ENCODE results near the gene FARS2.

The FARS2 gene

DNA sequence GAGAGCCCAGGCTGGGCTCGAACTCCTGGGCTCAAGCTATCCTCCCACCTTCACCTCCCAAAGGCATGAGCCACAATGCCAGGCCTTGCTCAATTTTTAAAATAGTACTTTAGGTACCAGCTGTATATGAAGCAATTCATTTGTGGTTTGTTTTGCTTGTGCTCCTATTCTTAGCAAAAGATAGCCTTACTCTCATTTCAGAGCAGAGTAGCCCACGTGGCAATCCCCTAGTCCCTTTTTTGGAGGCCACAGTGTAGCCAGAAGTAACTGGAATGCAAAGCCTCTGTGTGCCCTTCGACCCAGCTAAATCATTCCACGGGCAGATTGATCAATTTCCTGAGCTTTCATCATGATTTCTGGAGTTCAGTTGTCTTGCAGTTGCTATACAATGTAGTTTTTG lies 373.2 kb downstream of the FARS2 start:
- H3K4me3 ChIP-seq (ENCODE audit: low read depth, low read length): no peak overlapping the region
- TF ChIP-seq, protein P1, sequence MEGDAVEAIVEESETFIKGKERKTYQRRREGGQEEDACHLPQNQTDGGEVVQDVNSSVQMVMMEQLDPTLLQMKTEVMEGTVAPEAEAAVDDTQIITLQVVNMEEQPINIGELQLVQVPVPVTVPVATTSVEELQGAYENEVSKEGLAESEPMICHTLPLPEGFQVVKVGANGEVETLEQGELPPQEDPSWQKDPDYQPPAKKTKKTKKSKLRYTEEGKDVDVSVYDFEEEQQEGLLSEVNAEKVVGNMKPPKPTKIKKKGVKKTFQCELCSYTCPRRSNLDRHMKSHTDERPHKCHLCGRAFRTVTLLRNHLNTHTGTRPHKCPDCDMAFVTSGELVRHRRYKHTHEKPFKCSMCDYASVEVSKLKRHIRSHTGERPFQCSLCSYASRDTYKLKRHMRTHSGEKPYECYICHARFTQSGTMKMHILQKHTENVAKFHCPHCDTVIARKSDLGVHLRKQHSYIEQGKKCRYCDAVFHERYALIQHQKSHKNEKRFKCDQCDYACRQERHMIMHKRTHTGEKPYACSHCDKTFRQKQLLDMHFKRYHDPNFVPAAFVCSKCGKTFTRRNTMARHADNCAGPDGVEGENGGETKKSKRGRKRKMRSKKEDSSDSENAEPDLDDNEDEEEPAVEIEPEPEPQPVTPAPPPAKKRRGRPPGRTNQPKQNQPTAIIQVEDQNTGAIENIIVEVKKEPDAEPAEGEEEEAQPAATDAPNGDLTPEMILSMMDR (IDR thresholded peaks at IDR 0.05; ENCODE audit: low read depth, low read length): no peak

DNA sequence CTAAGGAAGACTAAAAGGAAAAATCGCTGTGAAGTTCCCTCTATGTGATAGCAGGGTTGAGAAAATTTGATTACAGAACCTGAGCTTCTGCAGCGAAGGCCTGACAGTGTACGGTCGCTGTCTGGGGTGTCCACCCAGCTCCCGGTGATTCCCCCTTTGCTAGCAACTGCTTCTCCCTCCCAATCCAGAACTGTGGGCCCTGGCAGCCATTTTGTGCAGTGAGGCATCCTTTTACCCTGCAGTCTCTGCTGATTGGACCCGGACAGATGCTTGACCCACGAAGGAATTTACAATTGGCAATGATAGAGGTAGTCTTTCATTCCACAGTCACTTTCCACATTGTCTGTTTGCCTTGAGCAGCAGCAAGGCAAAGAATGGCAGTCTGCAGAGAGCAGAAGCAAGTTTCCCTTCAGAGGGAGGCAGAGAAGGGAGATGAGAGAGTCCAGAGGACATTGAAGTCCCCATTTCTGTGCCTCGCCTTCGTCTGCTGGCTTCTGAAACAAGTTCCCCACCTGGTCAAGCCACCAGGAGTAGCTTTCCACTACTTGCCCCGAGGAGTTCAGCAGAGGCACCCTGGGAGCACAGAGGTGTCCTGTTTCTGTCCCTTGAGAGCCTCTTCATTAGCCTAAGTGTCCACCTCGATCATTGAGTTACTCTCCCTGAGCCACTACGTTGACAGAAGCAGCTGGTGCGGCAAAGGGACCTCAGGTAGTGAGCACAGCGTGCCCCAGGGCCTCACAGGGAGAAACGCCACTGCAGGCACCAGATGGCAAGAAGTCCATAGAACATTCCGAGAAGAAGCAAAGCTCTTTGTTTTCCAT lies 375.1 kb downstream of the FARS2 start:
- no peak overlapping the region for H3K4me3 ChIP-seq (ENCODE audit: low read depth, low read length)
- TF ChIP-seq, protein P1 (IDR thresholded peaks at IDR 0.05; ENCODE audit: low read depth, low read length): no peak

DNA sequence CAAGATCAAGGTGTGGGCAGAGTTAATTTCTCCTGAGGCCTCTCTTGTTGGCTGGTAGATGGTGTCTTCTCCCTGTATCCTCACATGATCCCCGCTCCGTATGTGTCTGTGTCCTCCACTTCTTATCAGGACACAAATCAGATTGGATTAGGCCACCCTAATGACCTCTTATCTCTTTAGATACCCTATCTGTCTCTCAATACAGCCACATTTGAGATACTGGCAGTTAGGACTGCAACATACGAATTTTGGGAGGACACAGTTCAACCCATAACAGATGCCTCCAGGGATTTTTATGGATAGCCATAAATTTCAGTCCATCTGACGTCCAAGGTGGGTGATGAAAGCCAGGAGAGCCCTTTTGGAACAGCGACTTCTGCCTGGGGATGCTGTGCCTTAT lies 376.4 kb downstream of the FARS2 start:
- no peak overlapping the region for H3K4me3 ChIP-seq (ENCODE audit: low read depth, low read length)
- TF ChIP-seq, protein P1 (IDR thresholded peaks at IDR 0.05; ENCODE audit: low read depth, low read length): no peak

DNA sequence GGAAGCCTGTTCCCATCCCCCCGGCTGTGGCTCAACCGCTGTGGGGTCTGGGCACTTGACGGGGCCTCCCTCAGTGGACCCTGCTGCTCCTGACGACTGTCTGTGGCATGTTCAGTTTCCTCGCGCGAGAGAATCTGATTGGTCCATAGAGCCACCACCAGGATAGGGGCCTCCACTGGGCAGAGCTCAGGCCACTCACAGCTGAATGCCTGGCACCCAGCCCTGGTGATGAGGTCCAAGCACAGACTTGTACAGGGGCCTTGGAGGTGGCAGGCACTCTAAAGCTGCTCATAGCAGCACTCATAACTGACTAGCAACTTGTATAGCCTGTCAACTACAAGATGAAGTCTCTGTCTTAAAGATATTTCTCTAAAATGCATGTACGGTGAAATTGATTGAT lies 377.4 kb downstream of the FARS2 start:
- H3K4me3 ChIP-seq (ENCODE audit: low read depth, low read length): no peak overlapping the region
- TF ChIP-seq, protein P1 (IDR thresholded peaks at IDR 0.05; ENCODE audit: low read depth, low read length): no peak

DNA sequence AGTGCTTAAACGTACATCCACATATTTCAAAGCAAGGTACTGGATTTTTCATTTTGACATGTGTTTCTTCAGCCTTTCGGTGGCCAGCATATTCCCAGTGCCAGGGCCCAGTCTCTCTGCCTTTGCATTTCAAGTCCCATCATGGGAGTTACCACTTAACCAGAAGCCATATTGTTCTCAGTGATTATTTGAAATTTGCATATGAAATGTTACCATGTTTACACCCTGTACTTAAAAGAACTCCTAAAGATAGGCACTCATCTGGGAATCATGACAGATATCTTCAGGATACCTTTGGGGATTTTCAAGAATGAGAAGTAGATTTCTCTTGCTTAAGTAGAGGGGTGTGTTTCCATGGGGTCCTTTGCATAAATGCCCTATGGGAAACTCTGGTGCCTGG lies 377.9 kb downstream of the FARS2 start:
- TF ChIP-seq, protein P1 (IDR thresholded peaks at IDR 0.05; ENCODE audit: low read depth, low read length): no peak
- no peak overlapping the region for H3K4me3 ChIP-seq (ENCODE audit: low read depth, low read length)

DNA sequence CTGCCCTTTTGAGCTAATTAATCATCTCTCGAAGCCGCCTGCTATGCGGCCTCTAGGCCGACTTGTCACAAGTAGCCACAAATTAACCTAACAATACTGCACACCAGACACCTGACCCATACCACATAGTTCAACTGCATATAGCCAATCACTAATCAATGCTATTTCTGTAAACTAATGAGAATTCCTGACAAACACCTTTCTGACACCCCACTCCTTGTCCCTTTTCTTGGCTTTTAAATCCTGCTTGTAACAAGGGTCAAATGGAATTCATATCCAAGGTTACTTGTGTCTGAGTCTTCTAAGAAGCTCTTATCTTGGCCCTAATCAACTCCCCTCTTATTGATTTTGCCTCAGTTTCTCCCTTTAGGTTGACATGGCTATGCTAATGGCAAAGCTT lies 379.3 kb downstream of the FARS2 start:
- TF ChIP-seq, protein P1 (IDR thresholded peaks at IDR 0.05; ENCODE audit: low read depth, low read length): no peak
- H3K4me3 ChIP-seq (ENCODE audit: low read depth, low read length): no peak overlapping the region

DNA sequence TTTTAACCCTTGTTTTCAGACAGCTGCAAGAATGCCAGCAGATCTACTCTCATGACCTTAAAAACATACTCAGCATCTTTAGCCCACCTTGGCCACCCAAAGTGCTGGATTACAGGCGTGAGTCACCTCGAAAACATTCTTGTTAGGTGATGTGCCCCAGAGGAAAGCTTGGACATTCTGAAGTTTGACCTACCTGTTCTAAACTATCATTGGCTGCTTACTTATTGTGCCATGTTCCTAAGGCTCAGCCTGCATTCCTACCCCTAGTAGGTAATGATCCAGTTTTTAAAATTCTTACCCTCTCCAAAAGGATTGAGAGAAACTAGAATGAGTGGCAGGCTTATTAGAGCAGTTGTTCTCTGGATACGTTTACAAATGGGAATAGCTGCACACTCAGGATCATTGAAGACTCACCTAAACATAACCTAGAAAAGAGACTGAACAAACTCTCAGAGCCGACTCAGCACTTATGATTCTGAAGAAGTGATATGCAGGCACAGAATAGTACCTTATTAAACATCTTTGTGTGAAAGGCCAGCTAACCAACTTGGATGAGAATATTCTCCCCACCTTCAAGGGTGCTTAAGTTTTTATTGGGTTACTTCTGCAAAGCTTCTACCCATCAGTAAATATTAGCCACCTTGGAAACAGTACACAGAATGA lies 383.3 kb downstream of the FARS2 start:
- H3K4me3 ChIP-seq (ENCODE audit: low read depth, low read length): no peak overlapping the region

More for the DNA sequence above, 383.3 kb downstream of the FARS2 start:
- TF ChIP-seq, protein P1 (IDR thresholded peaks at IDR 0.05; ENCODE audit: low read depth, low read length): no peak

All from WI38 (cell line).